GM12878 (cell line): ENCODE measurements around the gene ZFYVE21. TPM values are rescaled to one million over a fixed set of nuclear protein-coding genes. Genes with fewer than 3 reads are reported as not detected.

ENCODE experiments used
- ATAC-seq: fragments of 200-7000 bp; cut with Tn5 transposase; 3 replicates; pipeline ENCODE4 v1.9.1; 2020; ENCODE audit warnings: mild to moderate bottlenecking, moderate library complexity
- BruUV-seq: library from RNA; stranded (reverse); fragments of 400-500 nt; replicated peaks from 2 replicates; lab custom pipeline; 2021; lab: Mats Ljungman, UMichigan
- CTCF ChIA-PET: fragments of 300-600 bp; sonication (Branson Sonifier 250); formaldehyde crosslinking; extraction: SDS; loops from one replicate; lab custom pipeline; 2021; ENCODE audit warnings: inconsistent platforms; lab: Yijun Ruan, JAX
- POLR2A ChIA-PET: fragments of 350-600 bp; formaldehyde crosslinking; extraction: SDS; loops from one replicate; lab custom pipeline; 2021; ENCODE audit warnings: inconsistent platforms; lab: Charles Lee
- RAD21 ChIA-PET: fragments of 300-600 bp; sonication (Branson Sonifier 250); formaldehyde crosslinking; loops from one replicate; lab custom pipeline; 2023; ENCODE audit warnings: antibody characterized with exemption; ENCODE audit not compliant: unreplicated experiment; lab: Charles Lee
- SMC1A ChIA-PET: fragments of 300-600 bp; sonication (Branson Sonifier 250); formaldehyde crosslinking; loops from one replicate; lab custom pipeline; 2023; ENCODE audit not compliant: unreplicated experiment, uncharacterized antibody; lab: Charles Lee
- DNase-seq: peaks from one replicate; pipeline ENCODE4 v3.0.0-alpha.2; 2011; ENCODE audit warnings: low read depth, low spot score
- FAIRE-seq: peaks from 3 replicates; lab custom pipeline; 2011; peaks lifted over from hg19 to GRCh38; lab: Jason Lieb, UNC
- H2AFZ ChIP-seq: 2 replicates; pipeline ENCODE4 v1.6.0; 2011; ENCODE audit warnings: low read depth, low read length, control low read depth; ENCODE audit not compliant: control insufficient read depth
- H3K27ac ChIP-seq: 2 replicates; pipeline ENCODE4 v1.5.1; 2011; ENCODE audit warnings: control low read depth; ENCODE audit not compliant: control insufficient read depth, insufficient read depth
- H3K27me3 ChIP-seq, 2 experiments: replicated peaks in 1 of 2; 2 replicates each; pipeline versions ENCODE4 v1.6.0 to v1.6.1; 2011; ENCODE audit warnings: low read length in 1 of 2; ENCODE audit not compliant: control insufficient read depth in 2 of 2, insufficient read depth in 2 of 2
- H3K36me3 ChIP-seq, 2 experiments: 2 replicates each; pipeline ENCODE4 v1.5.1; 2011; ENCODE audit warnings: low read length in 1 of 2; ENCODE audit not compliant: control insufficient read depth in 2 of 2, insufficient read depth in 2 of 2
- H3K4me1 ChIP-seq: 2 replicates; pipeline ENCODE4 v1.6.1; 2011; ENCODE audit warnings: mild to moderate bottlenecking, low read length, moderate library complexity, mixed read lengths; ENCODE audit not compliant: control insufficient read depth, insufficient read depth
- H3K4me2 ChIP-seq: 2 replicates; pipeline ENCODE4 v1.6.0; 2011; ENCODE audit warnings: control low read depth; ENCODE audit not compliant: control insufficient read depth, insufficient read depth
- H3K4me3 ChIP-seq: fragments of 200-600 bp; sonication (generic); 2 replicates; pipeline ENCODE4 v1.5.1; 2016
- H3K79me2 ChIP-seq: 2 replicates; pipeline ENCODE4 v1.6.0; 2011; ENCODE audit warnings: low read length; ENCODE audit not compliant: control insufficient read depth, insufficient read depth
- H3K9ac ChIP-seq: 2 replicates; pipeline ENCODE4 v1.8.0; 2011; ENCODE audit warnings: low read length, control low read depth, mixed read lengths; ENCODE audit not compliant: control insufficient read depth, insufficient read depth
- H3K9me3 ChIP-seq: replicated peaks from 3 replicates; pipeline ENCODE4 v1.5.1; 2011; ENCODE audit warnings: mild to moderate bottlenecking, low read length; ENCODE audit not compliant: control insufficient read depth, insufficient read depth
- H4K20me1 ChIP-seq: 2 replicates; pipeline ENCODE4 v1.6.0; 2011; ENCODE audit not compliant: control insufficient read depth, insufficient read depth
- CEBPZ ChIP-seq: fragments of 150-350 bp; IDR thresholded peaks from 2 replicates; pipeline ENCODE4 v1.6.1; 2016; ENCODE audit warnings: low read depth, low read length
- CREB1 ChIP-seq: IDR thresholded peaks from 2 replicates; pipeline ENCODE4 v1.6.1; 2012; ENCODE audit warnings: low read depth, mild to moderate bottlenecking, inconsistent platforms
- ZSCAN29 ChIP-seq: fragments of 450-650 bp; IDR thresholded peaks from 2 replicates; pipeline ENCODE4 v1.6.1; 2017; ENCODE audit warnings: mild to moderate bottlenecking, moderate library complexity
- WGBS: methylation state at CpG from one replicate; pipeline ENCODE4 v1.1.6; 2016; ENCODE audit warnings: low lambda C conversion rate; ENCODE audit not compliant: insufficient replicate concordance, insufficient coverage; ENCODE audit errors: missing lambda C conversion rate; 5-methylcytosine and 5-hydroxymethylcytosine counted together
- in situ Hi-C: fragments of 300-500 bp; cut with MboI; formaldehyde crosslinking; loops from 9 replicates; pipeline ENCODE4 v1.14.3; 2018; ENCODE audit warnings: mixed read lengths
- intact Hi-C: fragments of 100-400 bp; cut with micrococcal nuclease; formaldehyde crosslinking; loops from one replicate; pipeline ENCODE4 v1.14.2; 2022; ENCODE audit not compliant: unreplicated experiment
- polyA plus RNA-seq, 11 experiments: library from polyadenylated mRNA; depleted of rRNA in 4 of 11; unstranded in 6 of 11; stranded (reverse) in 5 of 11; fragments of >200 nt; fragmentation: Nextera tagmentation in 4 of 11; fragmentation: Illumina TruSeq in 1 of 11; extraction: Ambion mirVana in 4 of 11; extraction: Trizol in 1 of 11; gene quantifications; 1 replicate in 1 of 11; 2 replicates in 10 of 11; pipeline versions ENCODE4 v1.2.1 to v1.2.3, GENCODE V29; 2011 to 2016; ENCODE audit warnings: inconsistent platforms in 2 of 11, missing spikeins in 2 of 11, low read depth in 1 of 11
- total RNA-seq, 4 experiments: library from RNA; depleted of rRNA in 3 of 4; stranded (reverse); fragments of >200 nt in 3 of 4; fragmentation: Illumina TruSeq in 1 of 4; extraction: Trizol in 1 of 4; gene quantifications; 2 replicates each; pipeline versions ENCODE4 v1.2.1 to v1.2.3, GENCODE V29; 2013 to 2021
- TF ChIP-seq, protein P1 (sequence below): fragments of 450-650 bp; IDR thresholded peaks from 2 replicates; pipeline ENCODE4 v1.6.1; 2014; ENCODE audit warnings: mild to moderate bottlenecking

Gene ZFYVE21
- total and polyA plus RNA-seq, 10 of the 15 experiments (the other 5 are each of a cell fraction or from before 2014, with no cell fraction given): 0.79 to 21.7 (median 13.8) TPM

- intact Hi-C loops (no loop called here), in situ Hi-C loops (no loop called here)
- BruUV-seq: no TSS peak
- H3K36me3 ChIP-seq: no peaks in the 10 kb centered on the region; a peak in 2 of 4 replicates
- H3K27ac ChIP-seq: no peak overlapping the region
- DNase-seq: no peak
- no peak overlapping the region for H3K9ac ChIP-seq
- TF ChIP-seq CEBPZ (no peak), CREB1 (no peak), ZSCAN29 (no peak)
- TF ChIP-seq, protein P1, sequence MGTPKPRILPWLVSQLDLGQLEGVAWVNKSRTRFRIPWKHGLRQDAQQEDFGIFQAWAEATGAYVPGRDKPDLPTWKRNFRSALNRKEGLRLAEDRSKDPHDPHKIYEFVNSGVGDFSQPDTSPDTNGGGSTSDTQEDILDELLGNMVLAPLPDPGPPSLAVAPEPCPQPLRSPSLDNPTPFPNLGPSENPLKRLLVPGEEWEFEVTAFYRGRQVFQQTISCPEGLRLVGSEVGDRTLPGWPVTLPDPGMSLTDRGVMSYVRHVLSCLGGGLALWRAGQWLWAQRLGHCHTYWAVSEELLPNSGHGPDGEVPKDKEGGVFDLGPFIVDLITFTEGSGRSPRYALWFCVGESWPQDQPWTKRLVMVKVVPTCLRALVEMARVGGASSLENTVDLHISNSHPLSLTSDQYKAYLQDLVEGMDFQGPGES: no peak
- TF ChIP-seq, all 136 proteins: peak for 0
- no peaks in the 10 kb centered on the region for H3K4me1 ChIP-seq
- ChIA-PET CTCF (no interaction called here), RAD21 (no interaction called here), POLR2A (no interaction called here), SMC1A (interaction anchor here (1.1 kb wide), 1 partner anchor 66 kb away, joined by 3 read pairs; no protein-coding TSS in a partner anchor)
- ATAC-seq: no peak
- no peaks in the 10 kb centered on the region for H4K20me1 ChIP-seq
- WGBS: 98% methylated on average over 6 of the region's 6 CpGs
- no peak overlapping the region for H2AFZ ChIP-seq
- FAIRE-seq: no peak
- no peaks in the 10 kb centered on the region for H3K9me3 ChIP-seq
- no peaks in the 10 kb centered on the region for H3K27me3 ChIP-seq
- no peak overlapping the region for H3K4me2 ChIP-seq
- no peak overlapping the region for H3K4me3 ChIP-seq
- no peaks in the 10 kb centered on the region for H3K79me2 ChIP-seq
These were observed 23.8 kb downstream of the ZFYVE21 start for GRCh38 chr14:103739466-103739792.
